DOHH2 (cell line): ENCODE results near the gene UBL3.

Experiments used
- H3F3A ChIP-seq: fragments of 200-600 bp; sonication (generic), shearing (Covaris generic); 2 replicates; pipeline ENCODE4 v1.6.0; 2016; ENCODE audit warnings: antibody characterized with exemption, mild to moderate bottlenecking; ENCODE audit not compliant: control insufficient read depth, insufficient read depth
- H3K27ac ChIP-seq: fragments of 200-600 bp; sonication (generic); 2 replicates; pipeline ENCODE4 v1.5.1; 2014; ENCODE audit warnings: low read depth, mild to moderate bottlenecking, low read length, moderate library complexity
- H3K27me3 ChIP-seq: fragments of 200-600 bp; sonication (generic); 2 replicates; pipeline ENCODE4 v1.6.1; 2014; ENCODE audit warnings: mild to moderate bottlenecking, low read length, mixed read lengths; ENCODE audit not compliant: control insufficient read depth
- H3K36me3 ChIP-seq: fragments of 200-600 bp; sonication (generic); 2 replicates; pipeline ENCODE4 v1.6.1; 2014; ENCODE audit warnings: mild to moderate bottlenecking, low read length, moderate library complexity, mixed read lengths; ENCODE audit not compliant: control insufficient read depth
- H3K4me1 ChIP-seq: fragments of 200-600 bp; sonication (generic); 2 replicates; pipeline ENCODE4 v1.6.1; 2014; ENCODE audit warnings: mild to moderate bottlenecking, low read length, mixed read lengths; ENCODE audit not compliant: control insufficient read depth
- H3K4me2 ChIP-seq: fragments of 200-600 bp; sonication (generic); 2 replicates; pipeline ENCODE4 v1.6.0; 2014; ENCODE audit warnings: mild to moderate bottlenecking, low read length, moderate library complexity
- H3K4me3 ChIP-seq: fragments of 200-600 bp; sonication (generic); 2 replicates; pipeline ENCODE4 v1.5.1; 2014; ENCODE audit warnings: mild to moderate bottlenecking, low read length, mixed read lengths
- H3K79me2 ChIP-seq: fragments of 200-600 bp; sonication (generic); 2 replicates; pipeline ENCODE4 v1.6.1; 2014; ENCODE audit warnings: mild to moderate bottlenecking, low read length, mixed read lengths; ENCODE audit not compliant: control insufficient read depth
- H3K9me2 ChIP-seq: fragments of 200-600 bp; sonication (generic); replicated peaks from 2 replicates; pipeline ENCODE4 v1.6.1; 2014; ENCODE audit warnings: mild to moderate bottlenecking, low read length, mixed read lengths; ENCODE audit not compliant: control insufficient read depth
- H3K9me3 ChIP-seq: fragments of 200-600 bp; sonication (generic); 2 replicates; pipeline ENCODE4 v1.6.1; 2014; ENCODE audit warnings: antibody characterized with exemption, low read length, mixed read lengths; ENCODE audit not compliant: control insufficient read depth, insufficient read depth
- H4K20me1 ChIP-seq: fragments of 200-600 bp; sonication (generic); 2 replicates; pipeline ENCODE4 v1.6.0; 2014; ENCODE audit warnings: low read depth, mild to moderate bottlenecking, antibody characterized with exemption, low read length, moderate library complexity; ENCODE audit not compliant: control insufficient read depth, insufficient read depth
- CTCF ChIP-seq: fragments of 200-600 bp; sonication (generic); IDR thresholded peaks from one replicate; pipeline ENCODE4 v1.5.1; 2014; ENCODE audit warnings: antibody characterized with exemption, mild to moderate bottlenecking, low read depth, low read length; ENCODE audit not compliant: poor library complexity, severe bottlenecking
- EZH2phosphoT487 ChIP-seq: fragments of 200-600 bp; sonication (generic); IDR thresholded peaks from 2 replicates; pipeline ENCODE4 v1.6.1; 2017; ENCODE audit warnings: borderline replicate concordance, mild to moderate bottlenecking, antibody characterized with exemption, low read length, moderate library complexity, mixed read lengths

Gene UBL3

GRCh38 chr13:29743201-29743786, 107.1 kb downstream of the UBL3 start:
- Histone ChIP-seq H3K79me2 (no peaks in the 10 kb centered on the region), H3K9me2 (no peaks in the 10 kb centered on the region), H3F3A (no peaks in the 10 kb centered on the region), H3K4me3 (no peak overlapping the region), H4K20me1 (no peaks in the 10 kb centered on the region), H3K4me1 (no peaks in the 10 kb centered on the region), H3K27me3 (no peaks in the 10 kb centered on the region), H3K4me2 (no peak overlapping the region), H3K27ac (no peak overlapping the region), H3K36me3 (no peaks in the 10 kb centered on the region), H3K9me3 (no peaks in the 10 kb centered on the region)
- no peak for TF ChIP-seq CTCF
- TF ChIP-seq EZH2phosphoT487 = no peak

GRCh38 chr13:29740961-29741360, 109.5 kb downstream of the UBL3 start:
- TF ChIP-seq CTCF = no peak
- no peak for TF ChIP-seq EZH2phosphoT487
- no peak overlapping the region for H3K4me3 ChIP-seq
- no peaks in the 10 kb centered on the region for H4K20me1 ChIP-seq
- H3K4me1 ChIP-seq = no peaks in the 10 kb centered on the region
- H3K36me3 ChIP-seq = no peaks in the 10 kb centered on the region
- H3K9me2 ChIP-seq = no peaks in the 10 kb centered on the region
- no peaks in the 10 kb centered on the region for H3F3A ChIP-seq
- no peaks in the 10 kb centered on the region for H3K27me3 ChIP-seq
- H3K27ac ChIP-seq = no peak overlapping the region
- H3K9me3 ChIP-seq = no peaks in the 10 kb centered on the region
- H3K79me2 ChIP-seq = no peaks in the 10 kb centered on the region
- H3K4me2 ChIP-seq = no peak overlapping the region

- H4K20me1 ChIP-seq = no peaks in the 10 kb centered on the region
- H3K4me2 ChIP-seq = no peak overlapping the region
- no peaks in the 10 kb centered on the region for H3K79me2 ChIP-seq
- no peak overlapping the region for H3K27ac ChIP-seq
- no peaks in the 10 kb centered on the region for H3K9me2 ChIP-seq
- no peak overlapping the region for H3K4me3 ChIP-seq
- H3K4me1 ChIP-seq = no peaks in the 10 kb centered on the region
- no peaks in the 10 kb centered on the region for H3F3A ChIP-seq
- no peaks in the 10 kb centered on the region for H3K9me3 ChIP-seq
- no peaks in the 10 kb centered on the region for H3K36me3 ChIP-seq
- no peak for TF ChIP-seq EZH2phosphoT487
- TF ChIP-seq CTCF = no peak
- H3K27me3 ChIP-seq = peaks cover 7% of the 10 kb centered on the region
Observed at GRCh38 chr13:29737061-29737460, 113.4 kb downstream of the UBL3 start.

- no peaks in the 10 kb centered on the region for H3K9me3 ChIP-seq
- no peak overlapping the region for H3K4me3 ChIP-seq
- TF ChIP-seq EZH2phosphoT487 (no peak), CTCF (no peak)
- no peak overlapping the region for H3K27ac ChIP-seq
- no peaks in the 10 kb centered on the region for H3K4me1 ChIP-seq
- H3K9me2 ChIP-seq = no peaks in the 10 kb centered on the region
- H3K4me2 ChIP-seq = no peak overlapping the region
- H3F3A ChIP-seq = no peaks in the 10 kb centered on the region
- no peaks in the 10 kb centered on the region for H4K20me1 ChIP-seq
- H3K36me3 ChIP-seq = no peaks in the 10 kb centered on the region
- no peaks in the 10 kb centered on the region for H3K79me2 ChIP-seq
- peaks cover 15% of the 10 kb centered on the region for H3K27me3 ChIP-seq
Observed at GRCh38 chr13:29733147-29733611, 117.2 kb downstream of the UBL3 start.
